Tibial nerve (tissue), 4 donors: ENCODE data around the gene EBLN2. TPM values are rescaled to one million over a fixed set of nuclear protein-coding genes. Genes with fewer than 3 reads are reported as not detected.

Experiments used
- DNase-seq, 2 donors: peaks; one replicate each; pipeline ENCODE4 v3.0.0-alpha.2; 2019; ENCODE audit warnings: low spot score in 2 of 2
- H3K27ac ChIP-seq, 4 donors: fragments of 200-600 bp; sonication (generic) in 3 of 4; one replicate each; pipeline ENCODE4 v1.5.1; 2017 to 2019; ENCODE audit warnings: mild to moderate bottlenecking in 1 of 4
- H3K27me3 ChIP-seq, 2 donors: fragments of 200-600 bp; sonication (generic) in 1 of 2; one replicate each; pipeline versions ENCODE4 v1.5.1 to v1.6.0; 2017 to 2019
- H3K36me3 ChIP-seq, 3 donors: fragments of 200-600 bp; sonication (generic); one replicate each; pipeline ENCODE4 v1.5.1; 2018 to 2019
- H3K4me1 ChIP-seq, 4 donors: fragments of 200-600 bp; sonication (generic) in 3 of 4; one replicate each; pipeline ENCODE4 v1.5.1; 2017 to 2019
- H3K4me3 ChIP-seq, 4 donors: fragments of 200-600 bp; sonication (generic) in 3 of 4; one replicate each; pipeline ENCODE4 v1.5.1; 2017 to 2019; ENCODE audit warnings: mild to moderate bottlenecking in 1 of 4, moderate library complexity in 1 of 4
- H3K9me3 ChIP-seq, 4 donors: fragments of 200-600 bp; sonication (generic) in 3 of 4; one replicate each; pipeline ENCODE4 v1.5.1; 2017 to 2019
- CTCF ChIP-seq, 5 experiments: fragments of 200-600 bp in 3 of 5; fragments of 450-650 bp in 2 of 5; sonication (generic) in 3 of 5; IDR thresholded peaks; one replicate each; pipeline ENCODE4 v1.5.1; 2016 to 2019; ENCODE audit warnings: antibody characterized with exemption in 5 of 5, mild to moderate bottlenecking in 3 of 5, moderate library complexity in 2 of 5
- EP300 ChIP-seq, 2 donors: sonication (generic); formaldehyde crosslinking; IDR thresholded peaks; one replicate each; pipeline ENCODE4 v1.6.1; 2017; ENCODE audit warnings: antibody characterized with exemption in 2 of 2, mild to moderate bottlenecking in 1 of 2
- POLR2A ChIP-seq, 2 donors: fragments of 450-650 bp; IDR thresholded peaks; one replicate each; pipeline ENCODE4 v1.6.1; 2017; ENCODE audit warnings: antibody characterized with exemption in 2 of 2, mild to moderate bottlenecking in 2 of 2, moderate library complexity in 2 of 2
- WGBS, 2 donors: methylation state at CpG; one replicate each; pipeline ENCODE4 v1.1.5; 2018; 5-methylcytosine and 5-hydroxymethylcytosine counted together
- total RNA-seq, 4 donors: library from RNA; depleted of rRNA; stranded (reverse); fragments of >200 nt; gene quantifications; one replicate each; pipeline ENCODE4 v1.1.0, GENCODE V29; 2016

EBLN2 gene
- total RNA-seq, 4 donors from 2014 or later: 11.9 to 16.4 (median 14.9) TPM

- no peaks in the 10 kb centered on the region for H3K36me3 ChIP-seq
- no peaks in the 10 kb centered on the region for H3K27me3 ChIP-seq
- peak in 1 of 2 donors; percentile 56 for DNase-seq
- no peak overlapping the region for H3K4me3 ChIP-seq
- no peak overlapping the region for H3K27ac ChIP-seq
- H3K9me3 ChIP-seq: no peaks in the 10 kb centered on the region
- 30 to 31% methylated on average over 8 of the region's 8 CpGs for WGBS, 2 donors
- peaks cover 0 to 10% (median 0%) of the 10 kb centered on the region in 4 donors for H3K4me1 ChIP-seq
- no peak for TF ChIP-seq POLR2A (IDR thresholded peaks at IDR 0.05)
- TF ChIP-seq CTCF (IDR thresholded peaks at IDR 0.05): peak; percentile 68 to 78 (median 76)
Observed at GRCh38 chr3:73086071-73086494, 24.6 kb downstream of the EBLN2 start.

- Histone ChIP-seq H3K4me1 (no peaks in the 10 kb centered on the region), H3K27me3 (no peaks in the 10 kb centered on the region), H3K4me3 (no peak overlapping the region), H3K27ac (no peak overlapping the region), H3K36me3 (no peaks in the 10 kb centered on the region), H3K9me3 (peaks cover 0 to 3% (median 0%) of the 10 kb centered on the region in 4 donors)
- TF ChIP-seq EP300 (IDR thresholded peaks at IDR 0.05) (no peak), CTCF (IDR thresholded peaks at IDR 0.05) (peak in 1 of 5 experiments; percentile 15)
- no peak for DNase-seq
- WGBS, 2 donors: 57 to 70% methylated on average over 6 of the region's 6 CpGs
Observed at GRCh38 chr3:73094129-73094528, 32.7 kb downstream of the EBLN2 start.

GRCh38 chr3:73094951-73095350, 33.5 kb downstream of the EBLN2 start:
- WGBS, 2 donors: 42 to 64% methylated on average over 11 to 12 of the region's 12 CpGs

GRCh38 chr3:73096169-73096568, 34.7 kb downstream of the EBLN2 start:
- TF ChIP-seq EP300 (IDR thresholded peaks at IDR 0.05) (no peak), POLR2A (IDR thresholded peaks at IDR 0.05) (no peak), CTCF (IDR thresholded peaks at IDR 0.05) (no peak)
- Histone ChIP-seq H3K4me3 (no peak overlapping the region), H3K27me3 (no peaks in the 10 kb centered on the region), H3K36me3 (no peaks in the 10 kb centered on the region), H3K4me1 (peaks cover 0 to 5% (median 0%) of the 10 kb centered on the region in 4 donors), H3K9me3 (peaks cover 0 to 3% (median 0%) of the 10 kb centered on the region in 4 donors), H3K27ac (no peak overlapping the region)
- WGBS, 2 donors: 83 to 90% methylated on average over 2 of the region's 2 CpGs
- no peak for DNase-seq

More at GRCh38 chr3:73094951-73095350, 33.5 kb downstream of the EBLN2 start:
- H3K4me1 ChIP-seq: no peaks in the 10 kb centered on the region
- peaks cover 0 to 3% (median 0%) of the 10 kb centered on the region in 4 donors for H3K9me3 ChIP-seq
- H3K27me3 ChIP-seq: no peaks in the 10 kb centered on the region
- no peak overlapping the region for H3K4me3 ChIP-seq
- no peaks in the 10 kb centered on the region for H3K36me3 ChIP-seq
- TF ChIP-seq EP300 (IDR thresholded peaks at IDR 0.05) (no peak), POLR2A (IDR thresholded peaks at IDR 0.05) (no peak), CTCF (IDR thresholded peaks at IDR 0.05) (no peak)
- no peak for DNase-seq
- no peak overlapping the region for H3K27ac ChIP-seq

- no peak for DNase-seq
- Histone ChIP-seq H3K4me1 (peaks cover 0 to 7% (median 0%) of the 10 kb centered on the region in 4 donors), H3K27me3 (no peaks in the 10 kb centered on the region), H3K9me3 (peaks cover 0 to 3% (median 0%) of the 10 kb centered on the region in 4 donors), H3K36me3 (no peaks in the 10 kb centered on the region), H3K27ac (no peak overlapping the region), H3K4me3 (no peak overlapping the region)
- no peak for TF ChIP-seq CTCF (IDR thresholded peaks at IDR 0.05)
- TF ChIP-seq POLR2A (IDR thresholded peaks at IDR 0.05): no peak
- TF ChIP-seq EP300 (IDR thresholded peaks at IDR 0.05): no peak
- 88 to 94% methylated on average over 2 of the region's 2 CpGs for WGBS, 2 donors
Observed at GRCh38 chr3:73098026-73098425, 36.6 kb downstream of the EBLN2 start.
